ENCODE measurements around the gene ZNF441. TPM values are rescaled to one million over a fixed set of nuclear protein-coding genes. Genes with fewer than 3 reads are reported as not detected.

ZNF441 gene
- total and polyA plus RNA-seq, 7 donors, result 0.92 to 10.5 (median 8.4) TPM

DNA sequence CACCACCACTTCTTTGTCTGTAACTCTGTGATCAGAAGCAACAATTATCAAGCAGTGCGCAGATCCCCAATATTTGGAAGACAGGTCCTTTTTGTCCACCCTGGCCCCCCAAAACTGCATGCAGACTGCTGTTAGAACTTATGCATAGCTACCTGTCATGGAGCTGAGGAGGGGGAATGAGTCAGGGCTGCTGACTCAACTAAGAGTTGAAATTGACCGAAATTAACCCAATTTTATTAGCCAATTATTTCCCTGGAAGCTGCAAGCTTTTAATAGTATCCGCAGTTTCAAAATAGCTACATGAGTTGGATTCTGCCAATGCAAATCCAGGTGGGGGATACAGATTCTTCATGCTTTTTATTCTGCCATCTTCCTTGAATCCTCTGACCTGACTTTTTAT is 17.6 kb downstream of the ZNF441 start:
- no peak for TF ChIP-seq POLR2AphosphoS5 (IDR thresholded peaks at IDR 0.05)
- TF ChIP-seq POLR2A (IDR thresholded peaks at IDR 0.05), result no peak
- TF ChIP-seq EP300 (IDR thresholded peaks at IDR 0.05), result no peak
- TF ChIP-seq, protein P1, sequence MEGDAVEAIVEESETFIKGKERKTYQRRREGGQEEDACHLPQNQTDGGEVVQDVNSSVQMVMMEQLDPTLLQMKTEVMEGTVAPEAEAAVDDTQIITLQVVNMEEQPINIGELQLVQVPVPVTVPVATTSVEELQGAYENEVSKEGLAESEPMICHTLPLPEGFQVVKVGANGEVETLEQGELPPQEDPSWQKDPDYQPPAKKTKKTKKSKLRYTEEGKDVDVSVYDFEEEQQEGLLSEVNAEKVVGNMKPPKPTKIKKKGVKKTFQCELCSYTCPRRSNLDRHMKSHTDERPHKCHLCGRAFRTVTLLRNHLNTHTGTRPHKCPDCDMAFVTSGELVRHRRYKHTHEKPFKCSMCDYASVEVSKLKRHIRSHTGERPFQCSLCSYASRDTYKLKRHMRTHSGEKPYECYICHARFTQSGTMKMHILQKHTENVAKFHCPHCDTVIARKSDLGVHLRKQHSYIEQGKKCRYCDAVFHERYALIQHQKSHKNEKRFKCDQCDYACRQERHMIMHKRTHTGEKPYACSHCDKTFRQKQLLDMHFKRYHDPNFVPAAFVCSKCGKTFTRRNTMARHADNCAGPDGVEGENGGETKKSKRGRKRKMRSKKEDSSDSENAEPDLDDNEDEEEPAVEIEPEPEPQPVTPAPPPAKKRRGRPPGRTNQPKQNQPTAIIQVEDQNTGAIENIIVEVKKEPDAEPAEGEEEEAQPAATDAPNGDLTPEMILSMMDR (IDR thresholded peaks at IDR 0.05), result no peak
- Histone ChIP-seq H3K27ac (no peak overlapping the region), H3K4me1 (no peaks in the 10 kb centered on the region), H3K9me3 (peaks cover 16 to 50% (median 19%) of the 10 kb centered on the region in 4 donors), H3K36me3 (peaks cover 24 to 33% (median 26%) of the 10 kb centered on the region in 4 donors), H3K27me3 (no peaks in the 10 kb centered on the region), H3K4me3 (no peak overlapping the region)
- no peak for DNase-seq
- WGBS, 2 donors, result 96 to 98% methylated on average over 3 of the region's 3 CpGs
- intact Hi-C loops (cut with DNase I), result no loop called here

DNA sequence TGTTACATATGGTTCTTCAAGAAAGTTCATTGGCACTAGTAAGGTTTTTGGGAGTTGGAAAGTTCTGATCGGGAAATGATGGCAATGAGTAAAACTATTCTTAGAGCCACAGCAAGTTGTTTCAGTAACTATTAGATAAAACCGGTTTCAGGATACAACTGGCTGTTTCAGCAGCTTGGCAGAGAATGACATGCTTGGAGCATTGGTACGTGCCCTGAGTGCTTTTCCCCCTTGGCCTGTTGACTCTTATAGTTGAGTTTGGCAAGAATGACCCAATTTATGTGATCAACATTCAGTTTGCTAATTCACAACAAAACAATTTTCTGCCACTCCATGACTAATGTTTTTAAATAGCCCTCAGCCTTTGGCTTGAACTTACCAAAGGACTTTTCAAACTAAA is 20.7 kb downstream of the ZNF441 start:
- H3K4me3 ChIP-seq, result no peak overlapping the region
- no peaks in the 10 kb centered on the region for H3K27me3 ChIP-seq
- TF ChIP-seq EP300 (IDR thresholded peaks at IDR 0.05) (no peak), POLR2A (IDR thresholded peaks at IDR 0.05) (no peak), POLR2AphosphoS5 (IDR thresholded peaks at IDR 0.05) (no peak)
- TF ChIP-seq, protein P1 (IDR thresholded peaks at IDR 0.05), result no peak
- 81 to 84% methylated on average over 3 of the region's 3 CpGs for WGBS, 2 donors
- no peak for DNase-seq
- H3K27ac ChIP-seq, result no peak overlapping the region
- peaks cover 0 to 29% (median 2%) of the 10 kb centered on the region in 4 donors for H3K9me3 ChIP-seq
- intact Hi-C loops (cut with DNase I), result no loop called here
- H3K36me3 ChIP-seq, result peaks cover 0 to 1% (median under 1%) of the 10 kb centered on the region in 4 donors
- H3K4me1 ChIP-seq, result no peaks in the 10 kb centered on the region

DNA sequence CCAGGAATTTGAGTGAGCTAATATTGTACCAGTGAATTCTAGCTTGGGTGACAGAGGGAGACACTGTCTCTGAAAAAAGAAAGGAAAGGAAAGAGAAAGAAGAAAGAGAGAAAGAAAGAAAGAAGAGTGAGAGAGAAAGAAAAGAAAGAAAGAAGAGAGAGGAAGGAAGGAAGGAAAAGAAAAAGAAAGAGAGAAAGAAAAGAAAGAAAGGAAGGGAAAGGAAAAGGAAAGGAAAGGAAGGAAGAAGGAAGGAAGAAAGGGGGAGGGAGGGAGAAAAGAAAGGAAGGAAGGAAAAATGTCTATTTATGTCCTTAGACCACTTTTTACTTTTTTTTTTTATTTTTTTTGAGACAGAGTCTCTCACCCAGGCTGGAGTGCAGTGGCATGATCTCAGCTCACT is 26.1 kb downstream of the ZNF441 start:
- no peak overlapping the region for H3K27ac ChIP-seq
- peaks cover 0 to 3% (median 1%) of the 10 kb centered on the region in 4 donors for H3K9me3 ChIP-seq
- TF ChIP-seq POLR2A (IDR thresholded peaks at IDR 0.05), result no peak
- TF ChIP-seq, protein P1 (IDR thresholded peaks at IDR 0.05), result no peak
- no peak for TF ChIP-seq POLR2AphosphoS5 (IDR thresholded peaks at IDR 0.05)
- no peak for TF ChIP-seq EP300 (IDR thresholded peaks at IDR 0.05)
- no peak overlapping the region for H3K4me3 ChIP-seq
- H3K27me3 ChIP-seq, result no peaks in the 10 kb centered on the region
- no peak for DNase-seq
- intact Hi-C loops (cut with DNase I), result no loop called here
- H3K4me1 ChIP-seq, result peaks cover 0 to 9% (median 7%) of the 10 kb centered on the region in 4 donors
- H3K36me3 ChIP-seq, result no peaks in the 10 kb centered on the region

DNA sequence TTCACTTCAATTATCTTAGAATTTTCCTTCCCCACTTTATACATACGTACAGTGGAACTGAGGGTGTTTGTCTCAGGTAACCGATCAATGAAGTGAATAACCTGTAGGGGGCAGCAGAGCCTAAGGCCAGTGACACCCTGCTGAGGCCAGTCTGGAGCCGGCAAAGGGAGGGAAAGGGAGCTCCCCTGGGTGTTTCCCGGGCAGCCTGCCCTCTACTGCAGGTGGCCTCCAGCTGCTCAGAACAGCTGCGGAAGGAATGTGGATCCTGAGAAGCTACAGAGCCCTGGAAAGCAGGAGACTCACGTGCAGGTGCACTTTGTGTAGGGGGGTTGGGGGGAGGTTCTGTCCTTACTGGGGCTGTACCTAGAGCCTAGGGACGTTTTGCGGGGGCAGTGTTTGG is 30.7 kb downstream of the ZNF441 start:
- intact Hi-C loops (cut with DNase I), result loop anchor here (1.0 to 5.0 kb wide), 5 partner anchors 85 to 344 kb away; partner anchors contain the start of genes ZNF700 and ZNF844
- H3K4me3 ChIP-seq, result no peak overlapping the region
- H3K9me3 ChIP-seq, result no peaks in the 10 kb centered on the region
- TF ChIP-seq POLR2AphosphoS5 (IDR thresholded peaks at IDR 0.05), result peak; percentile 35 to 74 (median 69)
- TF ChIP-seq, protein P1 (IDR thresholded peaks at IDR 0.05), result peak; percentile 84 to 87 (median 86)
- no peak for TF ChIP-seq POLR2A (IDR thresholded peaks at IDR 0.05)
- peak; percentile 94 for DNase-seq
- no peaks in the 10 kb centered on the region for H3K36me3 ChIP-seq
- peaks cover 0 to 20% (median 13%) of the 10 kb centered on the region in 4 donors for H3K4me1 ChIP-seq
- WGBS, 2 donors, result 2 to 6% methylated on average over 8 of the region's 8 CpGs
- no peaks in the 10 kb centered on the region for H3K27me3 ChIP-seq
- peak overlapping the region; percentile 82 to 88 (median 86) for H3K27ac ChIP-seq

Data from sigmoid colon (tissue), 7 donors.